Calu3 (cell line): ENCODE results near the gene PBX3. TPM values are rescaled to one million over a fixed set of nuclear protein-coding genes. Genes with fewer than 3 reads are reported as not detected.
"Not testable (repeated sequence)": the region's sequence is repeated elsewhere in the genome, so short reads cannot be mapped to it uniquely, and the experiment has no call there.

ENCODE experiments used
- BruUV-seq: library from RNA; stranded (reverse); fragments of 400-500 nt; replicated peaks from 2 replicates; lab custom pipeline; 2021; lab: Mats Ljungman, UMichigan
- CTCF ChIA-PET: fragments of 300-600 bp; sonication (Branson Sonifier 250); formaldehyde crosslinking; loops from one replicate; lab custom pipeline; 2022; ENCODE audit warnings: antibody characterized with exemption; lab: Charles Lee
- DNase-seq: peaks from one replicate; pipeline ENCODE4 v3.0.0; 2022
- H3K27ac Mint-ChIP-seq: one replicate; pipeline ENCODE4 v1.8.0; 2022; ENCODE audit warnings: mixed read lengths; ENCODE audit not compliant: unreplicated experiment
- H3K27me3 Mint-ChIP-seq: one replicate; pipeline ENCODE4 v1.8.0; 2022; ENCODE audit warnings: mixed read lengths; ENCODE audit not compliant: unreplicated experiment
- H3K36me3 Mint-ChIP-seq: one replicate; pipeline ENCODE4 v1.8.0; 2022; ENCODE audit warnings: mild to moderate bottlenecking, moderate library complexity, mixed read lengths; ENCODE audit not compliant: insufficient read depth, unreplicated experiment
- H3K4me1 Mint-ChIP-seq: one replicate; pipeline ENCODE4 v1.8.0; 2022; ENCODE audit warnings: mild to moderate bottlenecking, low read depth, mixed read lengths; ENCODE audit not compliant: unreplicated experiment
- H3K4me3 Mint-ChIP-seq: one replicate; pipeline ENCODE4 v1.8.0; 2022; ENCODE audit warnings: mild to moderate bottlenecking, low read depth, moderate library complexity, mixed read lengths; ENCODE audit not compliant: unreplicated experiment
- H3K9me3 Mint-ChIP-seq: one replicate; pipeline ENCODE4 v1.8.0; 2022; ENCODE audit warnings: low read depth, mixed read lengths; ENCODE audit not compliant: unreplicated experiment
- CTCF ChIP-seq: fragments of 200-600 bp; IDR thresholded peaks from one replicate; pipeline ENCODE4 v1.8.0; 2022; ENCODE audit warnings: antibody characterized with exemption; ENCODE audit not compliant: unreplicated experiment
- intact Hi-C: fragments of 100-400 bp; cut with micrococcal nuclease; formaldehyde crosslinking; loops from one replicate; pipeline ENCODE4 v1.10.0; 2022; ENCODE audit not compliant: unreplicated experiment
- total RNA-seq: library from RNA; stranded (reverse); gene quantifications from 2 replicates; pipeline ENCODE4 v1.2.3, GENCODE V29; 2022

The PBX3 gene
- total RNA-seq, 1 experiment from 2014 or later: 8.0 TPM

GRCh38 chr9:125820100-125820804 is 73.1 kb downstream of the PBX3 start:
- no peaks in the 10 kb centered on the region for H3K9me3 Mint-ChIP-seq
- intact Hi-C loops: no loop called here
- H3K4me3 Mint-ChIP-seq: no peak overlapping the region
- DNase-seq: no peak
- no peaks in the 10 kb centered on the region for H3K36me3 Mint-ChIP-seq
- H3K27ac Mint-ChIP-seq: no peak overlapping the region
- no TSS peak for BruUV-seq
- no peaks in the 10 kb centered on the region for H3K4me1 Mint-ChIP-seq
- no peak for TF ChIP-seq CTCF
- H3K27me3 Mint-ChIP-seq: no peaks in the 10 kb centered on the region
- CTCF ChIA-PET: no interaction called here

GRCh38 chr9:125821078-125821477 is 73.9 kb downstream of the PBX3 start:
- H3K27me3 Mint-ChIP-seq: no peaks in the 10 kb centered on the region
- TF ChIP-seq CTCF: no peak
- BruUV-seq: no TSS peak
- no peak overlapping the region for H3K4me3 Mint-ChIP-seq
- no peak overlapping the region for H3K27ac Mint-ChIP-seq
- no peaks in the 10 kb centered on the region for H3K36me3 Mint-ChIP-seq
- no peak for DNase-seq
- intact Hi-C loops: no loop called here
- H3K9me3 Mint-ChIP-seq: no peaks in the 10 kb centered on the region
- CTCF ChIA-PET: no interaction called here
- H3K4me1 Mint-ChIP-seq: no peaks in the 10 kb centered on the region

GRCh38 chr9:125822160-125822559 is 75.0 kb downstream of the PBX3 start:
- Mint-ChIP-seq H3K27ac (no peak overlapping the region), H3K4me3 (no peak overlapping the region), H3K4me1 (no peaks in the 10 kb centered on the region), H3K27me3 (no peaks in the 10 kb centered on the region), H3K36me3 (no peaks in the 10 kb centered on the region), H3K9me3 (no peaks in the 10 kb centered on the region)
- CTCF ChIA-PET: no interaction called here
- intact Hi-C loops: no loop called here
- BruUV-seq: no TSS peak
- no peak for TF ChIP-seq CTCF
- no peak for DNase-seq

GRCh38 chr9:125822902-125823301 is 75.7 kb downstream of the PBX3 start:
- intact Hi-C loops: no loop called here
- Mint-ChIP-seq H3K27ac (no peak overlapping the region), H3K4me3 (no peak overlapping the region), H3K27me3 (no peaks in the 10 kb centered on the region), H3K9me3 (no peaks in the 10 kb centered on the region), H3K4me1 (no peaks in the 10 kb centered on the region), H3K36me3 (no peaks in the 10 kb centered on the region)
- no peak for TF ChIP-seq CTCF
- no peak for DNase-seq
- CTCF ChIA-PET: no interaction called here
- no TSS peak for BruUV-seq

GRCh38 chr9:125823874-125824406 is 76.8 kb downstream of the PBX3 start:
- DNase-seq, BruUV-seq, H3K27me3 Mint-ChIP-seq, H3K4me1 Mint-ChIP-seq, H3K36me3 Mint-ChIP-seq, intact Hi-C loops, H3K9me3 Mint-ChIP-seq: not testable (repeated sequence)
- CTCF ChIA-PET: interaction anchor here (0.7 kb wide), 1 partner anchor 630 kb away, joined by 5 read pairs; no protein-coding TSS in a partner anchor
- peak overlapping the region; percentile 60 for H3K27ac Mint-ChIP-seq
- H3K4me3 Mint-ChIP-seq: peak overlapping the region; percentile 60
